Renal pelvis (tissue), 3 donors: ENCODE data around the gene APEX2. TPM values are rescaled to one million over a fixed set of nuclear protein-coding genes. Genes with fewer than 3 reads are reported as not detected.

Experiments
- polyA plus RNA-seq, 3 donors: library from polyadenylated mRNA; unstranded; fragments of 120-200 nt; gene quantifications; one replicate each; pipeline ENCODE4 v1.2.1, GENCODE V29; 2013; ENCODE audit not compliant: insufficient read length in 3 of 3

The APEX2 gene
- polyA plus RNA-seq, 3 donors: 16.0 to 18.4 (median 18.4) TPM

Other genes with a start within 250 kb of the APEX2 start
- under 1 TPM; 0.03 to 0.06 (median 0.05) TPM for gene ITIH6, start 202.1 kb upstream of the APEX2 start, polyA plus RNA-seq
- gene MAGED2, start 192.6 kb upstream of the APEX2 start, polyA plus RNA-seq: 100 to 1,000 TPM; 623 to 719 (median 641) TPM
- 100 to 1,000 TPM; 111 to 124 (median 114) TPM for gene TRO, start 79.5 kb upstream of the APEX2 start, polyA plus RNA-seq
- under 1 TPM; 0.51 to 0.65 (median 0.61) TPM for gene PFKFB1, start 6.2 kb upstream of the APEX2 start, polyA plus RNA-seq
- 10 to 100 TPM; 10.8 to 11.3 (median 11.0) TPM for gene ALAS2, start 30.6 kb downstream of the APEX2 start, polyA plus RNA-seq
- not detected for gene PAGE2B, start 74.7 kb downstream of the APEX2 start, polyA plus RNA-seq
- not detected for gene PAGE2, start 88.7 kb downstream of the APEX2 start, polyA plus RNA-seq
- not detected for gene PAGE5, start 220.0 kb downstream of the APEX2 start, polyA plus RNA-seq